ENCODE results near the gene NFKB2.
A peak's percentile ranks its signal among the peaks of the same experiment; 100 is the strongest.

NFKB2 gene

DNA sequence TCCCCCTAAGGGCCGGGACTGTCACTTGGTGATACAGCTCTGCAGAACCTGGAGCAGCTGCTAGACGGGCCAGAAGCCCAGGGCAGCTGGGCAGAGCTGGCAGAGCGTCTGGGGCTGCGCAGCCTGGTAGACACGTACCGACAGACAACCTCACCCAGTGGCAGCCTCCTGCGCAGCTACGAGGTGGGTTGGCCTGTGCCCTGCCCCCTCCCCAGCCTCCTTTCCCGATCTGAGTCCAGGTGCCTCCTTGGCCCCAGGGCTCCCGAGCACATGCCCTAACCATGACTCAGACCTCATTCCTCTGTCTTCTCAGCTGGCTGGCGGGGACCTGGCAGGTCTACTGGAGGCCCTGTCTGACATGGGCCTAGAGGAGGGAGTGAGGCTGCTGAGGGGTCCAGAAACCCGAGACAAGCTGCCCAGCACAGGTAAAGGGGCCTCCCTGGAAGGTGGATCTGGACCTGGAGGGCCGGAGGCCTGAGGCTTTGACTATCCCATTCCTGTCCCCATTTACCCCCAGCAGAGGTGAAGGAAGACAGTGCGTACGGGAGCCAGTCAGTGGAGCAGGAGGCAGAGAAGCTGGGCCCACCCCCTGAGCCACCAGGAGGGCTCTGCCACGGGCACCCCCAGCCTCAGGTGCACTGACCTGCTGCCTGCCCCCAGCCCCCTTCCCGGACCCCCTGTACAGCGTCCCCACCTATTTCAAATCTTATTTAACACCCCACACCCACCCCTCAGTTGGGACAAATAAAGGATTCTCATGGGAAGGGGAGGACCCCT is 6.4 kb downstream of the NFKB2 start:
- Histone ChIP-seq H3K4me1 (ENCODE audit: control insufficient read depth, insufficient read depth, low read length) (peaks cover 92% of the 10 kb centered on the region), H3K36me3 (ENCODE audit: control insufficient read depth in 2 of 2, insufficient read depth in 2 of 2, low read length in 2 of 2) (peaks cover 32 to 41% of the 10 kb centered on the region in 2 donors), H3K9ac (ENCODE audit: low read length in 2 of 2) (peak overlapping the region; percentile 29 to 51), H3K9me3 (ENCODE audit: control insufficient read depth in 2 of 2, low read length in 2 of 2) (no peaks in the 10 kb centered on the region), H3K27me3 (ENCODE audit: control insufficient read depth in 1 of 2, insufficient read depth in 2 of 2, low read length in 2 of 2) (no peaks in the 10 kb centered on the region), H3K4me3 (ENCODE audit: low read length in 2 of 2) (peak overlapping the region in 1 of 2 donors; percentile 22), H3K27ac (ENCODE audit: low read length) (peak overlapping the region; percentile 100)

DNA sequence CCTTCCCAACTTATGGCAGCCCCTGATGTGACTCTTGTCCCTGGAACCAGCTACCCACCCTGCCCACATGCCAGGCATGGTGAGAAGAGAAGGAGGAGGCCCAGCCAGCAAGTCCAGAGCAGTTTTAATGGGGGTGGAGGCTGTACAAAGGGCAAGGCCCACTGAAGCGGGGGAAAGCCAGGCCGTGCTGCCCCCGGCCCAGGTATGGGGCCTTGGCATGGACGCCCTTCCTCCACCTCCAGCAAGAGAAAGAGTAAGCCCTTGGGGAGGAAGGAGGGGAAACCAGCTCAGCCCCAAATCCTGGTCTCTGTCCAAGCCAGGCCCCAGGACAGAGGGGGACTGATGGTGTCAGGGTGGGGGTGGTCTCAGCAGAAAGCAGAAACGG is 7.0 kb downstream of the NFKB2 start:
- Histone ChIP-seq H3K27ac (ENCODE audit: low read length) (peak overlapping the region; percentile 100), H3K9me3 (ENCODE audit: control insufficient read depth in 2 of 2, low read length in 2 of 2) (no peaks in the 10 kb centered on the region), H3K4me1 (ENCODE audit: control insufficient read depth, insufficient read depth, low read length) (peaks cover 87% of the 10 kb centered on the region), H3K27me3 (ENCODE audit: control insufficient read depth in 1 of 2, insufficient read depth in 2 of 2, low read length in 2 of 2) (no peaks in the 10 kb centered on the region), H3K9ac (ENCODE audit: low read length in 2 of 2) (peak overlapping the region; percentile 36 to 51), H3K36me3 (ENCODE audit: control insufficient read depth in 2 of 2, insufficient read depth in 2 of 2, low read length in 2 of 2) (peaks cover 30 to 38% of the 10 kb centered on the region in 2 donors), H3K4me3 (ENCODE audit: low read length in 2 of 2) (no peak overlapping the region)

DNA sequence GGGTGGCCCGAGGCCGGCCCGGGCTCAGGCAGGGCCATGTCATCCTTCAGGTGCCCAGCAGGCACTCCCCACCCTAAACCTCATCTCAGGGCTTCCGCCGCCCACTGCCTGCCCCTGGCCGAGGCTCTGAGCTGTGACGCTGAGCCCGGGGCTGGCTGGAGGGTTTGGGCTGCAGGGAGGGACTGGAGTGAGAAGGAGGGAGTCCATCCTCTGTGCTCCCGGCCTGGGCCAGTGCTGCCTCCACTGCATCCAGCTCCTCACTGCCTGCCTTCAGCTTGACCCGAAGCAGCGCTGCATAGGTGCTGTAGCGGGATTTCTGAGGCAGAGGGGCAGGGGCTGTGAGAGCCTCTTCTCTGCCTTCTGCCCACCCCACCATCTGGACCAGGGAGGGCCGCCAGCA is 7.6 kb downstream of the NFKB2 start:
- H3K36me3 ChIP-seq (ENCODE audit: control insufficient read depth in 2 of 2, insufficient read depth in 2 of 2, low read length in 2 of 2): peaks cover 26 to 32% of the 10 kb centered on the region in 2 donors
- peak overlapping the region; percentile 51 to 58 for H3K9ac ChIP-seq (ENCODE audit: low read length in 2 of 2)
- H3K4me1 ChIP-seq (ENCODE audit: control insufficient read depth, insufficient read depth, low read length): peaks cover 87% of the 10 kb centered on the region
- no peaks in the 10 kb centered on the region for H3K9me3 ChIP-seq (ENCODE audit: control insufficient read depth in 2 of 2, low read length in 2 of 2)
- H3K4me3 ChIP-seq (ENCODE audit: low read length in 2 of 2): peak overlapping the region in 1 of 2 donors; percentile 8
- peak overlapping the region; percentile 100 for H3K27ac ChIP-seq (ENCODE audit: low read length)
- peaks cover 3 to 4% of the 10 kb centered on the region in 2 donors for H3K27me3 ChIP-seq (ENCODE audit: control insufficient read depth in 1 of 2, insufficient read depth in 2 of 2, low read length in 2 of 2)

DNA sequence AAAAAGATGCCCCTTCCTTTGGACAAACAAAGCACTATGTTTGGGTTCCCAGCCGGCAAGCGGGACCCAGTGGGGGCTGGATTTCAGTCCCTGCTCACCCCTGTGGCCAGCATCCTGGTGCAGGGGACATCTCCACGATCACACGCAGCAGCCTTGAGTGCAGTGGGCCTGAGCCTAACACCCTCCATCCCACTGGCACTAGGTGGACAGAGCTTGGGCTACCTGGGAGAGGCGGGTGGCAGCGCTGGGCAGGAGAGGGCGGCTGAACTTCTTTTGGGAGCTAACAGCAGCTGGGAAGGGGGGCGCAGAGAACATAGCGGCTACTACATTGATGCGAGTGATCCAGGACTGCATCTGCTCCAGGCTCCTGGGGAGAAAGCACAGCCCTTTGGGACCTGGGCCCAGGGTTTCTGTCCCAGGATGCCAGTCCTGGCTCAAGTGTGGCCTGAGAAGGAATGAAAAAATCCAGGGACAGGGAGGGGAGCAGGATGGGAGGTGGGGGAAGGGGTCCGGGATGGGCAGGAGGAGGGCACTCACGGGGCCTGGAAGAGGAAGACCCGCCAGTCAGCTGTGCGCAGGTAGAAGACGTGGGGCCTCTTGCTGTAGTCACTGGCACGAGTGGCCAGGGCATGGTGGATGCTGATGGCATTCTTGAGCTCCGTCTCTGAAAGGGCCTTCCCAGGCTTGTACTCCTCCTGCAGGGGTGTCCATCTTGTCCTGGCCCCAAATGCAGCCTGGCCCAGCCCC is 9.0 kb downstream of the NFKB2 start:
- peak overlapping the region in 1 of 2 donors; percentile 36 for H3K9ac ChIP-seq (ENCODE audit: low read length in 2 of 2)
- no peak overlapping the region for H3K4me3 ChIP-seq (ENCODE audit: low read length in 2 of 2)
- peak overlapping the region; percentile 100 for H3K27ac ChIP-seq (ENCODE audit: low read length)
- peaks cover 21 to 31% of the 10 kb centered on the region in 2 donors for H3K36me3 ChIP-seq (ENCODE audit: control insufficient read depth in 2 of 2, insufficient read depth in 2 of 2, low read length in 2 of 2)
- H3K27me3 ChIP-seq (ENCODE audit: control insufficient read depth in 1 of 2, insufficient read depth in 2 of 2, low read length in 2 of 2): peaks cover 3 to 5% of the 10 kb centered on the region in 2 donors
- peaks cover 79% of the 10 kb centered on the region for H3K4me1 ChIP-seq (ENCODE audit: control insufficient read depth, insufficient read depth, low read length)
- no peaks in the 10 kb centered on the region for H3K9me3 ChIP-seq (ENCODE audit: control insufficient read depth in 2 of 2, low read length in 2 of 2)

DNA sequence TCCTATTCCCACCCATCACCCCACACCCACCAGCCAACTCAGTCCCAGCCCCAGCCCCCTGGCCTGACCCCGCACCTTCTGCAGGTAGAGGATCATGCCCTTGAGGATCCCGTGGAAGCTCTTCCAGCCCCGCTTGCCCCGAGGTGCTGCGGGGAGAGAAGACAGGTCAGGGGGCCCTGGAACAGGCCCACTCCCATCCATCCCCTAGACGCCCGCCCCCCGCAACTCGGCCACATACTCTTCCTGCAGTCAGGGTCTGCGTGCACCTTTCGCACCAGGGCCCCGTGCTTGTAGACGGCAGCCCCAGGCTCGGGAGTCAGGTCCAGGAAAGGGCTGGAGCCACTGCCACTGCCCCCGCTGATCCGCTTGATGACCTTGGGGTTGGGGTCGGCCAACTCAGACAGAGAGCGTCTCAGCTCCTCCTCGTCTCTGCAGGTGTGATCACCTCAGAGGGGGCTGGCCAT is 9.6 kb downstream of the NFKB2 start:
- peaks cover 17 to 30% of the 10 kb centered on the region in 2 donors for H3K36me3 ChIP-seq (ENCODE audit: control insufficient read depth in 2 of 2, insufficient read depth in 2 of 2, low read length in 2 of 2)
- H3K9me3 ChIP-seq (ENCODE audit: control insufficient read depth in 2 of 2, low read length in 2 of 2): no peaks in the 10 kb centered on the region
- peaks cover 3 to 8% of the 10 kb centered on the region in 2 donors for H3K27me3 ChIP-seq (ENCODE audit: control insufficient read depth in 1 of 2, insufficient read depth in 2 of 2, low read length in 2 of 2)
- peaks cover 79% of the 10 kb centered on the region for H3K4me1 ChIP-seq (ENCODE audit: control insufficient read depth, insufficient read depth, low read length)
- peak overlapping the region in 1 of 2 donors; percentile 1 for H3K4me3 ChIP-seq (ENCODE audit: low read length in 2 of 2)
- H3K27ac ChIP-seq (ENCODE audit: low read length): peak overlapping the region; percentile 100
- peak overlapping the region in 1 of 2 donors; percentile 100 for H3K9ac ChIP-seq (ENCODE audit: low read length in 2 of 2)

DNA sequence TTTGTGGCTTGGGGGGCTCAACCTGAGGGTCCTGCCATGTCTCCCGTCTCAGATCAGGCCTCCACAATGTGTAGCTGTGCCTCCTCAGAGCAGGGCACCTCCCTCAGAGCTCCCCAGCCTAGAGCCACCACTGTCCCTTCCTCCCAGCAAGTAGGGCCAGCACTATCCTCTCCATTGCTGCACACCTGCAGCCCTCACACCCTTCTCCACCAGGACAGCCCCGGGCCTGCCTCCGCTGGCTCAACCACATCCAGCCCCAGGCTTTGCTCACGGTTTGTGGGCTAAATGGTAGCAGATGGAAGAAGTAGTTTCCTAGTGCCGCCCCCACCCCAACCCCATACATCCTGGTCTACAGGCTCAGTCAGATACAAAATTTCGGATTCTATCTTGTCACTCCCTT is 10.1 kb downstream of the NFKB2 start:
- peak overlapping the region; percentile 66 to 100 for H3K9ac ChIP-seq (ENCODE audit: low read length in 2 of 2)
- peaks cover 3 to 9% of the 10 kb centered on the region in 2 donors for H3K27me3 ChIP-seq (ENCODE audit: control insufficient read depth in 1 of 2, insufficient read depth in 2 of 2, low read length in 2 of 2)
- H3K27ac ChIP-seq (ENCODE audit: low read length): peak overlapping the region; percentile 100
- peak overlapping the region; percentile 1 to 22 for H3K4me3 ChIP-seq (ENCODE audit: low read length in 2 of 2)
- H3K9me3 ChIP-seq (ENCODE audit: control insufficient read depth in 2 of 2, low read length in 2 of 2): no peaks in the 10 kb centered on the region
- peaks cover 79% of the 10 kb centered on the region for H3K4me1 ChIP-seq (ENCODE audit: control insufficient read depth, insufficient read depth, low read length)
- H3K36me3 ChIP-seq (ENCODE audit: control insufficient read depth in 2 of 2, insufficient read depth in 2 of 2, low read length in 2 of 2): peaks cover 12 to 27% of the 10 kb centered on the region in 2 donors

DNA sequence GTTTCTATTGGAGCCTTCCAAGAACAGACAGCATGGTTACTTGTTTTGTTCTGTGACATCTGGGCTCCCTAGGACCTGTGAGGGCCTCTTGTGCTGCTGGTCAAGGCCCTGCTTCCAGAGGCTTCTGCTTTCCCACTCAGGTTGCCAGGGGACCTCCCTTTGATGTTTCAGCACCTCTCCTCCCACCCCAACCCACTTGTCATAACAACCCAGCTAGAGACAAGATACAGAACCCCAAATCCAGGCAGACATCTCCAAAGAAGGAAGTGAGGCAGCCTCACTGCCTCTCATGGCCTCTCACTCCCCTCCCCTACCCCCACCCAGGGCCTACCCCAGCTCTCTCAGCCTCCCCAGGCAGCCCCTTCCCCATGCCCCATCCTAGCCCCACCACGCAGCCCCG is 11.3 kb downstream of the NFKB2 start:
- H3K27ac ChIP-seq (ENCODE audit: low read length): peak overlapping the region; percentile 100
- peak overlapping the region; percentile 27 to 82 for H3K4me3 ChIP-seq (ENCODE audit: low read length in 2 of 2)
- H3K4me1 ChIP-seq (ENCODE audit: control insufficient read depth, insufficient read depth, low read length): peaks cover 73% of the 10 kb centered on the region
- no peaks in the 10 kb centered on the region for H3K9me3 ChIP-seq (ENCODE audit: control insufficient read depth in 2 of 2, low read length in 2 of 2)
- peak overlapping the region; percentile 98 to 100 for H3K9ac ChIP-seq (ENCODE audit: low read length in 2 of 2)
- H3K27me3 ChIP-seq (ENCODE audit: control insufficient read depth in 1 of 2, insufficient read depth in 2 of 2, low read length in 2 of 2): peaks cover 3 to 17% of the 10 kb centered on the region in 2 donors
- peaks cover 6 to 19% of the 10 kb centered on the region in 2 donors for H3K36me3 ChIP-seq (ENCODE audit: control insufficient read depth in 2 of 2, insufficient read depth in 2 of 2, low read length in 2 of 2)

DNA sequence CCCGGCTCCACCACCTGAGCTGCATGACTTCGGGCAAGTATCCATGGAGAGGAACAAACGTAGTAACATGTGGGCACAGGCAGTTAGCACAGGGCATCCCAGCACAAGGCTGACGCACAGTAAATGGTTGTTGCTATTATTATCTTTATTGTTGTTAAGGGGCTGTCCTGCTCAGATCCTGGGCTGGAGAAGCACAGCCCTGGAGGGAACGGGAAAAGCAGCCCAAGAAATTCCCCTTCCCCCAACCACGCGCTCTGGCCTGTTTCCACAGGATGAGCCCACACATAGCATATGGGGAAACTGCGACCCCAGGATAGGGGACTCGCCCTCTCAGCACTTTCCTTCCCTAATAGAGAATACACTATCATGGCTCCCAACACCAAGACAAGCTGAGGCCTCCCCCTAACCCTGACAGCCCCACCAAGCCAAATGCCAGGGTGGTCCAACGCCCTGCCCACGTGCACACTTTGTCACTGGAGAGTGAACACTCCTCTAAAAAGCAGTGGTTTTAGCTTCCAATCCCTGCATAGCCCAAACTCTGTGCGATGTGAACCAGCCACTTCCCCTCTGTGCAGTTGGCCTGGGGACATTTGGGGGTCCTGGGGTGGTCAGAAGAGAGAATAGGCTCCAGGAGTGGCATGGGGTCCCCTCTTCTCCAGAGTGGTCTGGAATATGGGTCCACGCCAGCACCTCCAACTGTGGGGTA is 12.1 kb downstream of the NFKB2 start:
- peak overlapping the region; percentile 100 for H3K27ac ChIP-seq (ENCODE audit: low read length)
- peaks cover 66% of the 10 kb centered on the region for H3K4me1 ChIP-seq (ENCODE audit: control insufficient read depth, insufficient read depth, low read length)
- H3K36me3 ChIP-seq (ENCODE audit: control insufficient read depth in 2 of 2, insufficient read depth in 2 of 2, low read length in 2 of 2): peaks cover 6 to 12% of the 10 kb centered on the region in 2 donors
- no peaks in the 10 kb centered on the region for H3K9me3 ChIP-seq (ENCODE audit: control insufficient read depth in 2 of 2, low read length in 2 of 2)
- H3K4me3 ChIP-seq (ENCODE audit: low read length in 2 of 2): peak overlapping the region; percentile 79 to 82
- peaks cover 8 to 21% of the 10 kb centered on the region in 2 donors for H3K27me3 ChIP-seq (ENCODE audit: control insufficient read depth in 1 of 2, insufficient read depth in 2 of 2, low read length in 2 of 2)
- peak overlapping the region; percentile 98 to 100 for H3K9ac ChIP-seq (ENCODE audit: low read length in 2 of 2)

DNA sequence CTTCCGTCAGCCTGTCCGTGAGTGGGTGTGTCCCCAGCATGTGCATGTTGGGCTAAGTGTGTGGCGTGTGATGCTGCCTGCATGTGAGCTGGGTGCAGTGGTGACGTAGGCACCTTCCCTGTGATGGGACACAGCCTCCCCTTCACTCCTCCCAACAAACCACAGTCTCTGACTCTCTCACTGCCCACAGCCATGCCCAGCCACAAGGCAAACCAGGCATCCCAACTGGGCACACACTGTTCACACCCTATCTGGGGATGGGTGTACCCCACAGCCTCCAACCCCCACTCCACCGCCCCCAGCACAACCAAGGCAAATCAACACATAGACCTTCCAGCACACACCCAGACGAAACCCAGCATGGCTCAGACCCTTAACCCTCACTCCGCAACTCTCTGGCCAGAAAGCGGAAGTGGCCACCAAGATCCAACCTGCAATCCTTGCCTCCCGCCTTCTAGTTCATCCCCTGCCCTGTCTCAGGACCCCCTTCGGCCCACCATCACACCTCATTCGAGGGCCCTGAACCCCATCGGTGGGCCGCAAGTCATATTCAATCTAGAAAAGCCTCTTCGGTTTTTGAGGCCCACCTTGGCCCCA is 12.7 kb downstream of the NFKB2 start:
- Histone ChIP-seq H3K4me1 (ENCODE audit: control insufficient read depth, insufficient read depth, low read length) (peaks cover 59% of the 10 kb centered on the region), H3K9ac (ENCODE audit: low read length in 2 of 2) (peak overlapping the region; percentile 98 to 100), H3K4me3 (ENCODE audit: low read length in 2 of 2) (peak overlapping the region; percentile 79 to 82), H3K9me3 (ENCODE audit: control insufficient read depth in 2 of 2, low read length in 2 of 2) (no peaks in the 10 kb centered on the region), H3K27me3 (ENCODE audit: control insufficient read depth in 1 of 2, insufficient read depth in 2 of 2, low read length in 2 of 2) (peaks cover 13 to 22% of the 10 kb centered on the region in 2 donors), H3K36me3 (ENCODE audit: control insufficient read depth in 2 of 2, insufficient read depth in 2 of 2, low read length in 2 of 2) (peaks cover 6 to 10% of the 10 kb centered on the region in 2 donors), H3K27ac (ENCODE audit: low read length) (peak overlapping the region; percentile 100)

All from stomach smooth muscle (tissue), 2 donors.